IPS-11a (cell line): ENCODE results near the gene CD99L2.

ENCODE experiments used
- H3K4me3 ChIP-seq: one replicate; pipeline ENCODE4 v1.5.1; 2013; ENCODE audit warnings: low read depth, low read length, control low read depth

The CD99L2 gene

DNA sequence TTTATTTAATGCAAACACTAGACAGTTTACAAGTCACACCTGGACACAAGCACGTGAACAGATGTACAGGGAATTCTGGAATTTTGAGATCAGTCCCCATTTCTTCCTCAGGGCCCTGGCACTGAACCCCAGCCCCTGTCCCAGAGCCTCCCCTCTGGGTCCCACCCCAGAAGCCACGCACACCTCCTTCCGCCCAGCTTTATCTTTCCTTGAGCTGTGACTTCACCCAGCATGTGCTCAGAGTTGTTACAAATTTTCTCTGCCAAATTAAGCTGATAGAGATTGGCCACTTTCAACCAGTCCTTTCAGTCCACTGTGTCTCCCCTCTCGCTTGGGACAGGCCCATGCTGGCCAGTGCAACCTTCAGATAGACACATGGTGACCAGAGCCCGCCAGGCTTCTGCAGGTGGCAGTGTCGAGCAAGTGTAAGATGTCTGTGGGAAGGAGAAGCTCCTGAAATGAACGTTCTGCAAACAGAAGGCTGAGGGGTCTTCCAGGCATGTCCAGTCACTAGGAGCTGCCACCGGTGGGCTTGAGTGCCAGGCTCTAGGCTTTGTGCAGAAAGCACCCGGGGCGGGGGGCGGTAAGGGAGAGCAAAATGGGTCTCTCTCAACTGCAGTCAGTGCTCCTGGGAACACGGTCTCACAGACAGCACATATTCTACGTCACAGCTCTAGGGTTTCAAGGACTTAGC lies 132.0 kb downstream of the CD99L2 start:
- no peak overlapping the region for H3K4me3 ChIP-seq

GRCh38 chrX:150765782-150766350 lies 132.6 kb downstream of the CD99L2 start:
- H3K4me3 ChIP-seq, result no peak overlapping the region

DNA sequence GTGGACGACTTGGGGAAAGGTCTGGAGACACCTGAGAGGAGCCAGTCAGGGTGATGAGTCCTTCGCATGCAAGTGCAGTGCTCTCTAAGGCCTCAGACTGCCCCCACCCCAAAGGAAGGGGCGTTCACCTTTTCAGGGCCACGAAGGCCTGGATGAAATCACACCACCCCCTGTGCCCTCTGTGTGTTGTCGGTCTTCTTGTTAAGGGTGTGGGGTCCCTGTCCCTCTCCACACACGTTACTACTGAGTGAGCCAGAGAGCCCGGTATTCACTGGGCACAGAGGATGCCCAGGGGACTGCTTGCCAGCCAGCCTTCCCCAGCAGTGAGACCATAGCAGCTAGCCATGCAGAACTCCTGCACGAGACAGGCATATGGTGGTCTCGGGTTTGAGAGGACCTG lies 133.2 kb downstream of the CD99L2 start:
- H3K4me3 ChIP-seq, result no peak overlapping the region

- no peak overlapping the region for H3K4me3 ChIP-seq
Measured at GRCh38 chrX:150763810-150764209, 134.7 kb downstream of the CD99L2 start.

- H3K4me3 ChIP-seq, result no peak overlapping the region
Measured at GRCh38 chrX:150763303-150763797, 135.1 kb downstream of the CD99L2 start.

GRCh38 chrX:150762258-150763165 lies 136.0 kb downstream of the CD99L2 start:
- no peak overlapping the region for H3K4me3 ChIP-seq

DNA sequence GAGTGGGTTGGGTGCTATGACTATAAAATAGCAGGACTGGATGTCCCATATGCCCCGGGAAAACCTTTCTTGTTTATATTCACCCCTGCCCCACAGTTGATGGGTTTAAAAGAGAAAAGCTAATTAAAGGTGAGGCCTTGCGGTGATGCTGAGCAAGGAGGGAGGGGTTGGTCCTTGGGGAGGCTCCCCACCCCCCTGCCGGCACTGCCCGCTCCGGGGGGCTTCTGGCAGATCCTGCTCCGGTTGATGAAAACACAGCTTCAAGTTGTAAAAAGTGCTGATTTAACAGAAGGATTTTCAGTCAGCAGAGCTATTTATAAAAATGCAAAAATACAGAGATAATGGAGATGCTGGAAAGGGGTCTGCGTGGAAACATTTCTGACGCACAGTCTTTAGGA lies 136.7 kb downstream of the CD99L2 start:
- H3K4me3 ChIP-seq, result no peak overlapping the region

- H3K4me3 ChIP-seq, result no peak overlapping the region
Measured at GRCh38 chrX:150761176-150761818, 137.2 kb downstream of the CD99L2 start.

- no peak overlapping the region for H3K4me3 ChIP-seq
Measured at GRCh38 chrX:150759568-150760416, 138.7 kb downstream of the CD99L2 start.

DNA sequence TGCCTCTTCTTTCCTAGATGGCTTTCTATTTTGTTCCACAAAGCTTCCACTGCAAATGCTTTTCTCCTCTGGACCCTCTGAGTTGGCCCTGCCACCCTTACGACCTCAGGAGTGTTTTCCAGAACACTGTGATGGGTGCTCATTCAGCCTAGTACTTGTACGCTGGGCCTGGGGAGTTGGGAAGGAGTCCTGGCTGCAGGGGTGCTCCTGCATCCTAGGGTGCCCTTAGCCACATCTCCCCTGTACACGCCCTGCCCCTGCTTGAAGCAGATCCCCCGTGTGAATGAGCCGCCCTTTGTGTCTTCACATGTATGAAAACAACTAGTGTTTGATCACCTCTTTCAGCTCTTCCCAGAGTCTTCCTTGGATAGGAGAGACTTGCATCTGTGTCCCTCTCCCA lies 141.1 kb downstream of the CD99L2 start:
- no peak overlapping the region for H3K4me3 ChIP-seq

DNA sequence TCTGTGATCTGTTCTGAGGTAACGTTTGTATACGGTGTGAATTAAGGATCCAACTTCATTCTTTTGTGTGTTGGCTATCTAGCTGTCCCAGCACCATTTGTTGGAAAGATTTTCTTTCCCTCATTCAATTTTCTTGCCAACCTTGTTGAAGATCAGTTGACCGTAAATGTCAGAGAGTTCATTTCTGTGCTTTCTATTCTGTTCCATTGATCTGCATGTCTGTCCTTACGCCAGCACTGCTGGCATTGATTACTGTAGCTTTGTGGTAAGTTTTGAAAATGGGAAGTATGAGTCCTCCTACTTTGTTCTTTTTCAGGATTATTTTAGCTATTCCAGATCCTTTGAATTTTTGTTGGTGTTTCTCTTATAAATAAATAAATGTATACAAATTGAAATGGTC lies 144.5 kb downstream of the CD99L2 start:
- H3K4me3 ChIP-seq, result no peak overlapping the region

- H3K4me3 ChIP-seq, result no peak overlapping the region
Measured at GRCh38 chrX:150753357-150753756, 145.1 kb downstream of the CD99L2 start.

DNA sequence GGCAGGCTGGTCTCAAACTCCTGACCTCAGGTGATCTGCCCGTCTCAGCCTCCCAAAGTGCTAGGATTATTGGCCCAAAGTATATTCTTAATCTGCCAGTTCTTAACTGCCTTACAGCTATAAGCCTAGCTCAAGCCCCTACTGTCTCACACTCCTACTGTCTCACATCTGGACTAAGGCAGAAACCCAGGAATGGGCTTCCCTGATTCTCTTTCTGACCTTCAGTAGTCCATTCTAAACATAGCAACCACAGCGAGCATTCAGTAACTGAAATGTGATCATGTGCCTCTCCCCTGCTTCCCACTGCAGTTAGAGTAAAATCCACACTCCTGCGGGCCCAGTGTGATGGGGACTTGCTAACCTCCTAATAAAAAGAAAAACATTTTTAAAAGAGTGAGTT lies 146.3 kb downstream of the CD99L2 start:
- H3K4me3 ChIP-seq, result no peak overlapping the region

- no peak overlapping the region for H3K4me3 ChIP-seq
Measured at GRCh38 chrX:150736475-150736874, 162.0 kb downstream of the CD99L2 start.

- no peak overlapping the region for H3K4me3 ChIP-seq
Measured at GRCh38 chrX:150731795-150732194, 166.7 kb downstream of the CD99L2 start.

DNA sequence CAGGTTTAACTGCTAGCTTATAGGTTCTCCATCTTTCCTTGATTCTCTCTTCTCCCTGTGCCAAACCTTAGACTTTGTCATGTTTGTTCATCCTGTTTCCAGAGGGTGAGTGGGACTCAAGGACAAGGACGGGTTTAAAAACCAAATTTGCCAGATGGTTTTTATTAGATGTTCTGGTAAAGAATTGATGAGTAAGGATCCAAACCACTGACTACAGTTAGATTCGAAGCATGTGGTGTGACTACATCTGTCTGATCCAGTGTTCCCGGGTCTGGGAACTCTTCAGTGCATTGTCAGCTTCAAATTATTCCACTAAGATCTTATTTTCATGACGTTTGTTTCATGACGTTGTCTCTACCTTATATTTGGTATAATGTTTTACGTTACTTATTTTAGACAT lies 167.7 kb downstream of the CD99L2 start:
- H3K4me3 ChIP-seq, result no peak overlapping the region

GRCh38 chrX:150729956-150730355 lies 168.5 kb downstream of the CD99L2 start:
- H3K4me3 ChIP-seq, result no peak overlapping the region

DNA sequence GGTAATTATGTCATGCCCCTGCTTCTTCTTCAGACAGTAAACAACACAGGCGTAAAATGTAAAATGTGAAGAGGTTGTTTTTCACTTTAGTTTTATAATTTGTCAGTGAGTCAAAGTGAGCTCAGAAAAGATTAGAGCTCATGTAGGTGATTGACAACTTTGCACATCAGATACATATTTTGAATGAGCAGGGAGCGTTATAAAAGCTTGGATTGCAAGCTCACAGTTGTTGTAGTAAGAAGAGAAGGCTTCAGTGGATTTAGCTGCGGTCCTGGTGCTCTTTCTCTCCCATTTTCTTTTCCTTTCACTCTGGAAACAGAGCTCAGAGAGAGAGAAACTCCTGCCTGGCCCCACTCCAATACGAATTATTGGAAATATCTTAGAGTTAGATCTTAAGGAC lies 178.8 kb downstream of the CD99L2 start:
- H3K4me3 ChIP-seq, result no peak overlapping the region
